GM23248 (cell line): ENCODE data around the gene HAND2.

Source experiments
- EZH2 ChIP-seq: fragments of 200-600 bp; sonication (generic); IDR thresholded peaks from 2 replicates; pipeline ENCODE4 v1.6.1; 2018; ENCODE audit warnings: antibody characterized with exemption, mild to moderate bottlenecking; ENCODE audit not compliant: insufficient read depth, poor library complexity, severe bottlenecking
- EZH2phosphoT487 ChIP-seq: fragments of 200-600 bp; sonication (generic); IDR thresholded peaks from 2 replicates; pipeline ENCODE4 v1.6.1; 2018; ENCODE audit warnings: antibody characterized with exemption, moderate library complexity, mild to moderate bottlenecking, low read depth; ENCODE audit not compliant: insufficient read depth

GRCh38 chr4:173493041-173493440, 37.0 kb downstream of the HAND2 start:
- TF ChIP-seq EZH2, result no peak
- TF ChIP-seq EZH2phosphoT487, result no peak
